Fibroblast of lung (primary cell): ENCODE measurements around the gene LCA5L.

ENCODE experiments used
- EZH2 ChIP-seq: IDR thresholded peaks from 2 replicates; pipeline ENCODE4 v1.5.1; 2012; ENCODE audit warnings: low read length, control low read depth, mild to moderate bottlenecking; ENCODE audit errors: missing control alignments
- TF ChIP-seq, protein P1 (sequence below), 2 donors: IDR thresholded peaks in 1 of 2; conservative IDR thresholded peaks in 1 of 2; 1 replicate in 1 of 2; 2 replicates in 1 of 2; pipeline ENCODE4 v1.5.1; 2011 to 2012; ENCODE audit warnings: low read length in 2 of 2, control low read depth in 1 of 2, inconsistent platforms in 1 of 2, low read depth in 1 of 2, mild to moderate bottlenecking in 1 of 2

DNA sequence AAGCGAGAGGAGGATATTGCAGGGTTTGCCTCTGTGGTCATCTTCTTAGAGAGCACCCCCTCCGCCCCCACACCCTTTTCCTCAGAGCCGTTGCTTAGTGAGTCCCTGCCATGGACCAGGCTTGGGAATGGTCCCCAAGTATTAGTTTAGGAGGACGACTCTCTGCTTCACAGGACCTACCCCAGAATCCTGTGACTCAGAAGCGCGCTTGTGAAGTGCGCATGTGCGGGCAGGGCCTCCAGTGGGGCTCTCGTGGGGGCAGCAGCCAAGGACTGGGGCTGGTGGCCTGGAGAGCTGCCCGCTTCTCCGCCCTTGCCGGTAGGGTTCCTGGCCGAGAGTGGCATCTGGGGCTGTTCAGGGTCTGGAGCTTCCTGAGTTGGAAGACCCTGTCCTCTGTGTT, 59.4 kb downstream of the LCA5L start:
- TF ChIP-seq, protein P1, sequence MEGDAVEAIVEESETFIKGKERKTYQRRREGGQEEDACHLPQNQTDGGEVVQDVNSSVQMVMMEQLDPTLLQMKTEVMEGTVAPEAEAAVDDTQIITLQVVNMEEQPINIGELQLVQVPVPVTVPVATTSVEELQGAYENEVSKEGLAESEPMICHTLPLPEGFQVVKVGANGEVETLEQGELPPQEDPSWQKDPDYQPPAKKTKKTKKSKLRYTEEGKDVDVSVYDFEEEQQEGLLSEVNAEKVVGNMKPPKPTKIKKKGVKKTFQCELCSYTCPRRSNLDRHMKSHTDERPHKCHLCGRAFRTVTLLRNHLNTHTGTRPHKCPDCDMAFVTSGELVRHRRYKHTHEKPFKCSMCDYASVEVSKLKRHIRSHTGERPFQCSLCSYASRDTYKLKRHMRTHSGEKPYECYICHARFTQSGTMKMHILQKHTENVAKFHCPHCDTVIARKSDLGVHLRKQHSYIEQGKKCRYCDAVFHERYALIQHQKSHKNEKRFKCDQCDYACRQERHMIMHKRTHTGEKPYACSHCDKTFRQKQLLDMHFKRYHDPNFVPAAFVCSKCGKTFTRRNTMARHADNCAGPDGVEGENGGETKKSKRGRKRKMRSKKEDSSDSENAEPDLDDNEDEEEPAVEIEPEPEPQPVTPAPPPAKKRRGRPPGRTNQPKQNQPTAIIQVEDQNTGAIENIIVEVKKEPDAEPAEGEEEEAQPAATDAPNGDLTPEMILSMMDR (conservative IDR thresholded peaks at IDR 0.05 in 1 of 2, IDR thresholded peaks at IDR 0.05 in 1 of 2; ENCODE audit: low read depth in 1 of 2, low read length in 2 of 2) = no peak
- no peak for TF ChIP-seq EZH2
